Amniotic stem cell (primary cell): ENCODE data around the gene FITM1.

Experiments
- DNase-seq: peaks from one replicate; lab custom pipeline; 2025; lab: John Stamatoyannopoulos, UW

Gene FITM1

GRCh38 chr14:24139272-24139934, 8.9 kb downstream of the FITM1 start:
- no peak for DNase-seq

DNA sequence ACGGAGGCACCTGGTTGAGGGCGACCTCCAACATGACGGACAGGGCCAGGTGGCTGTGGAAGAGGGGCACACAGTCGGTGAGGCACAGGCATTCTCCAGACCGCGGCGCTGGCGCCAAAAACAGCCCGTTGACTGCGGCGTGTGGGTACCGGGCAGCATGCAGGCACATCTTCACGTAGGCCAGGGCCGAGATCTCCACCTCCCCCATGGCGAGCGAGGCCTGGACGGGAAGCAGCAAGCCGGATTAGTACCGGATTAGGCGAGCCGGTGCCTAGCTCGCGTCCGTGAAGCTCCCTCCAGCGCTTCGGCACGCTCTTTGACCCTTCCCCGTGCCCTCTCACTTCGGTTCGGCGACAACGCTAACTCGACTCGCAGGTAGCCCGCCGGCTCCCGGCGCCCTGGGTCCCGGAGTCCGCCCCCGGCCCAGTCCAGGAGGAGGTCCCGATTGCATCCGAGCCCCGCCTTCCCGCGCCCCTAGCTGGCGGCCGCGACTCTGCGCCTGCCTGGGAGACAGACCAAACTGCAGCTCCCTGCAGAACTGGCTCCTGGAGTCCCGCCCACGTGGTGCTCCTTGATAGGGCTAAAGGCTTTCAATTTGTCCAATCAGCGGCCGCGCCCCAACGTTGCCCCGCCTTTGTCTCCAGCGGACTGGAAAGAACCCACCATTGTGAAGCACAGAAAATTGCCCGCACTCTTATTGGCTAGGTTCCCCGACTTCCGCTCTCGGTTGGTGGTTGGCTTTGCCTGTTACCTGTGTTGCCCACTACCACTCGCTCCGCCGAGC, 10.8 kb downstream of the FITM1 start, which contains the start of gene EMC9:
Gene EMC9 (minus strand): TSS at position 495 of the 784 bp plus-strand sequence. CDS start 287 bp downstream, at position 208.
- peak; percentile 100 for DNase-seq

GRCh38 chr14:24143511-24143910, 13.1 kb downstream of the FITM1 start:
- DNase-seq = no peak

- DNase-seq = no peak
These were observed 14.0 kb downstream of the FITM1 start for GRCh38 chr14:24144451-24144850.

- DNase-seq = no peak
These were observed 14.8 kb downstream of the FITM1 start for GRCh38 chr14:24145219-24145618.

DNA sequence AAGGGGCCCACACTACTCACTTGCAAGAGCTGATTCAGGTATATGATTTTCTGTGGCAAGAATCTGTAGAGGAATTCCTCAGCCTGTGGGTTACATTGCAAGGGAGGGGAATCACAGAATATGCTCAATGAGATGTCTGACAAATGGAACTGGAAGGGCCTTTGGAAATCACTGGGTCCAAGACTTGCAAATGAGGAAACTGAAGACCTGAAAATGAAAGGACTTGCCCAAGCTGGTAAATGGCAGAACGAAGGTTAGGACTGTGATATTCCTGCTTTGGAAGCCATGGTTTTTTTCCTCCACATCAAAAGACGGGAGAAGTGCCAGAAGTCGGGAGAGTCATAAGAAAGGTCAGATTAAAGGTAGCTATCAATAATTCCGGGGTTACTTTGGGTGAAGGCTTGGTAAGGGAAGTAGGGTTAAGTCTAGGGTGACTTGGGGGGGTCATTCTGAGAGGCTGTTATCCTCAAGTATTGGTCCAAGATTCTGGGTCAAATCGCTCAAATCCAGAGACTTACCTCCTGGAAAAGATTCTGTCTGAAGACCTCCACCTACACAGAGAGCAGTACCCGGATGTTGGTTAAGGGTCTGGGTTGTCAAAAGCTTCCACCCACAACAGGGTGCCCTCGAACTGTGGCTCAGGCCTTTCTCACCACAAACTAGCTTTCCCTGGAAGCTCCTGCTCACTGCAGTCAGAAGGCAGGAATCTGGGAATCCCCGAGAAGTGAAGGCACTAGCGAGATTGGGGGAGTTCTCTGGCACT, 15.4 kb downstream of the FITM1 start:
- peak; percentile 49 for DNase-seq

- DNase-seq = peak; percentile 90
These were observed 16.1 kb downstream of the FITM1 start, which contains the start of gene PSME2 for GRCh38 chr14:24146453-24146977. TSS of gene PSME2 (minus strand) at chr14:24146610. CDS start at chr14:24146581, 29 bp downstream.

- peak; percentile 98 for DNase-seq
These were observed 16.7 kb downstream of the FITM1 start, which contains the start of gene RNF31 for GRCh38 chr14:24146978-24147760. TSS of gene RNF31 (plus strand) at chr14:24147498. CDS start at chr14:24147699, 201 bp downstream.

DNA sequence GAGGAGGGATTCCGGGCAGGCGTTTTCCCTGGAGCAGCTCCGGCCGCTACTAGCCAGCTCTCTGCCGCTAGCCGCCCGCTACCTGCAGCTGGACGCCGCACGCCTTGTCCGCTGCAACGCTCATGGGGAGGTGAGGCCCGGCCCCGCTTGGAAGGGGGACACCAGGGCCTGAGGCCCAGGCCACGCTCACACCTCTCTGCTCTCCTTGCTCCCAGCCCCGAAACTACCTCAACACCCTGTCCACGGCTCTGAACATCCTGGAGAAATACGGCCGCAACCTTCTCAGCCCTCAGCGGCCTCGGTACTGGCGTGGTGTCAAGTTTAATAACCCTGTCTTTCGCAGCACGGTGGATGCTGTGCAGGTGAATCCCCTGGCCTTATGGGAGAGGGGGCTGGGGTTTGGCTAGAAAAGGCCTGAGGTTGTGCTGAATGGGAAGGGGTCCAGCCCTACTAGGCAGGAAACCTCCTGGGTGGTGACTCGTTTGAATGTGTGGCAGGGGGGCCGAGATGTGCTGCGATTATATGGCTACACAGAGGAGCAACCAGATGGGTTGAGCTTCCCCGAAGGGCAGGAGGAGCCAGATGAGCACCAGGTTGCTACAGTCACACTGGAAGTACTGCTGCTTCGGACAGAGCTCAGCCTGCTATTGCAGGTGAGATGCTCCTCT, 17.4 kb downstream of the FITM1 start:
- DNase-seq = no peak

DNA sequence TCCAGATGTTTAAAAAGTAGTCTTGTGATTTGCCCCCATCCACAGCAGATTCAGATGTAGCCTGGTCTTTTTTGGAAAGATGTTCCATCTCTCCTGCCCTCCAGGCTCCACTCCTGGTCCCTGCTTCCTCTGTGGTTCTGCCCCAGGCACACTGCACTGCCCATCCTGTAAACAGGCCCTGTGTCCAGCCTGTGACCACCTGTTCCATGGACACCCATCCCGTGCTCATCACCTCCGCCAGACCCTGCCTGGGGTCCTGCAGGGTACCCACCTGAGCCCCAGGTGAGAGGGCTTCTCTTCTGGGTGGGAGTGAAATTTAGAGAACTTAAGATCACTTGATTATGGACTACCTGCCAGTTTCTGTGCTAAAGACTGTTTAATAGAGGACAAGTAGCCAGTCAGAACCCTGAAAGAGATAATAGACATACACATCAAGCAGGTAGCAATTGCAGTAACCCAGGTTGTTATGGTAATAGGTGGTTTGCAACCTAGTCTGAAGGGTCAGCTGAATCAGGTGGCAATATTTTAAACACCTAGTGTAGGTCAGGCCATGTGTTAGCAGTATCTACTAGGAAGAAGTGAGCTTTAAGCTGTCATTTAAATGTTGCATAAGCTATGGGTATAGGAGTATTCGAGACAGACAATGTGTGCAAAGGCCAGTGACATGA, 19.0 kb downstream of the FITM1 start:
- no peak for DNase-seq

GRCh38 chr14:24150061-24150460, 19.6 kb downstream of the FITM1 start:
- no peak for DNase-seq

- no peak for DNase-seq
These were observed 20.1 kb downstream of the FITM1 start for GRCh38 chr14:24150567-24150966.

- no peak for DNase-seq
These were observed 20.5 kb downstream of the FITM1 start for GRCh38 chr14:24150993-24151392.

GRCh38 chr14:24151404-24152080, 21.1 kb downstream of the FITM1 start:
- DNase-seq = no peak

- no peak for DNase-seq
These were observed 24.6 kb downstream of the FITM1 start for GRCh38 chr14:24155100-24155499.

DNA sequence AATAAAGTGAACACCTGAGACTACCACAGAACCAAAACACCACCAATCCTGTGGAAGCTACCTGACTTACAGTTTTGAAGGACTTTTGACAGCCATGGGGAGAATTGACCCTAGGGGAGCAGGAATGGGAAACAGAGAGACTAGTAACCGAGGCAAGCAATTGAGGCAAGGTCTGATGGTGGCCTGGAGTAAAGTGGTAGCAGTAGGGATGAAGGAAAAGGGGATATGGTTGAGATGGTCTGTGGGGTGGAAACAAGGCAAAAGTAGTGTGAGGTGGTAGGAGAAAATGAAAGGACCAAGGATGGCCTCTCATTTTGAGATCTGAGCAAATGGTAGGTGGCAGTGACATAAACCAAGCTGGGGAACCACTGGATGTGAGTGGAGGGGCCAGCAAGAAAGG, 26.4 kb downstream of the FITM1 start:
- DNase-seq = no peak

DNA sequence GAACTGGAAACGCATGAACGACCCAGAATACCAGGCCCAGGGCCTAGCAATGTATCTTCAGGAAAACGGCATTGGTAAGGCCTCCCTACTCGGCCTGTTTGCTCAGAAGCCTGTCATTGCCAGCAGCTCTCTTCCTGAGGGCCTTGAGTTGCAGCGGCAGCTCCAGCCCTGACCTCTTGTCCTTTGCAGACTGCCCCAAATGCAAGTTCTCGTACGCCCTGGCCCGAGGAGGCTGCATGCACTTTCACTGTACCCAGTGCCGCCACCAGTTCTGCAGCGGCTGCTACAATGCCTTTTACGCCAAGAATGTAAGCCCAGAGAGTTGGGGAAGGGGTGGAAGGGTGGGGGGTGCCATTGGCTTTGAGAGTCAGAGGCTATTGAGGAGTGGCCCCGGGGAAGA, 26.9 kb downstream of the FITM1 start:
- no peak for DNase-seq

GRCh38 chr14:24159777-24160498, 29.5 kb downstream of the FITM1 start:
- no peak for DNase-seq

DNA sequence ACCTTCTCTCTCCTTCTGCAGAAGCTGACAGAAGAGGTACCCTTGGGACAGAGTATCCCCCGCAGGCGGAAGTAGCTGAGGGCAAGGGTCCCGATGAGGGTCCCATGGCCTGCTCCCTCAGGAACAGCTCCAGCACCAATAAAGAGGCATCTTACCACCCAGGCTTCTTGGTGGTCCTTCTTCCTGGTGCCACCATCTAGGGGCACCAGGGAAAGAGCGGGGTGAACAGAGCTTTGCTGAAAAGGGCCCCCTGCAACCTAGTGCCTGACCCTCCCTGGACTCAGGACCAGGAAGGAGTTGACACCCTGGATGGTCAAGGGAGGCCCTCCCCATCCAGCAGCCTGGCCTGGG, 30.0 kb downstream of the FITM1 start:
- no peak for DNase-seq
